DND-41 (cell line): ENCODE results near the gene IRF2BP1.
A peak's percentile ranks its signal among the peaks of the same experiment; 100 is the strongest.

Experiments used
- ATAC-seq: fragments of 200-7000 bp; cut with Tn5 transposase; 3 replicates; pipeline ENCODE4 v1.9.1; 2021; ENCODE audit warnings: low read depth; ENCODE audit not compliant: insufficient read depth
- DNase-seq: peaks from one replicate; pipeline ENCODE4 v3.0.0-alpha.2; 2020
- H2AFZ ChIP-seq: 2 replicates; pipeline ENCODE4 v1.6.0; 2012; ENCODE audit warnings: low read depth, low read length
- H3K27ac ChIP-seq: 2 replicates; pipeline ENCODE4 v1.5.1; 2012; ENCODE audit warnings: low read length, inconsistent platforms
- H3K27me3 ChIP-seq: fragments of 200-600 bp; sonication (generic); 2 replicates; pipeline ENCODE4 v1.6.0; 2012; ENCODE audit warnings: low read length, mild to moderate bottlenecking, inconsistent platforms; ENCODE audit not compliant: insufficient read depth, poor library complexity
- H3K36me3 ChIP-seq: 2 replicates; pipeline ENCODE4 v1.5.1; 2012; ENCODE audit warnings: low read length, inconsistent platforms; ENCODE audit not compliant: insufficient read depth
- H3K4me1 ChIP-seq: 2 replicates; pipeline ENCODE4 v1.5.1; 2012; ENCODE audit warnings: mild to moderate bottlenecking, low read length; ENCODE audit not compliant: insufficient read depth
- H3K4me2 ChIP-seq: 2 replicates; pipeline ENCODE4 v1.6.0; 2012; ENCODE audit warnings: mild to moderate bottlenecking, moderate library complexity, low read length, inconsistent platforms; ENCODE audit not compliant: insufficient read depth
- H3K4me3 ChIP-seq, 2 experiments: fragments of 200-600 bp in 1 of 2; shearing (Covaris generic) in 1 of 2; 2 replicates each; pipeline ENCODE4 v1.5.1; 2012 to 2016; ENCODE audit warnings: inconsistent platforms in 2 of 2, low read length in 2 of 2, mild to moderate bottlenecking in 2 of 2, low read depth in 1 of 2, moderate library complexity in 1 of 2
- H3K79me2 ChIP-seq: 2 replicates; pipeline ENCODE4 v1.6.0; 2012; ENCODE audit warnings: low read length, inconsistent platforms; ENCODE audit not compliant: insufficient read depth
- H3K9ac ChIP-seq: 2 replicates; pipeline ENCODE4 v1.6.0; 2012; ENCODE audit warnings: low read depth, mild to moderate bottlenecking, inconsistent platforms, low read length, moderate library complexity
- H3K9me3 ChIP-seq: 2 replicates; pipeline ENCODE4 v1.5.1; 2012; ENCODE audit warnings: low read length, moderate library complexity, mild to moderate bottlenecking, inconsistent platforms; ENCODE audit not compliant: insufficient read depth, severe bottlenecking
- H4K20me1 ChIP-seq: 2 replicates; pipeline ENCODE4 v1.6.0; 2012; ENCODE audit warnings: low read length; ENCODE audit not compliant: insufficient read depth
- CTCF ChIP-seq: IDR thresholded peaks from 2 replicates; pipeline ENCODE4 v1.5.1; 2012; ENCODE audit warnings: borderline replicate concordance, low read length, moderate library complexity, mild to moderate bottlenecking; ENCODE audit not compliant: poor library complexity, severe bottlenecking; ENCODE audit errors: extremely low read depth
- EZH2 ChIP-seq: IDR thresholded peaks from 3 replicates; pipeline ENCODE4 v1.6.1; 2012; ENCODE audit warnings: borderline replicate concordance, low read depth, mild to moderate bottlenecking, moderate library complexity, low read length, inconsistent platforms; ENCODE audit not compliant: severe bottlenecking

The IRF2BP1 gene

DNA sequence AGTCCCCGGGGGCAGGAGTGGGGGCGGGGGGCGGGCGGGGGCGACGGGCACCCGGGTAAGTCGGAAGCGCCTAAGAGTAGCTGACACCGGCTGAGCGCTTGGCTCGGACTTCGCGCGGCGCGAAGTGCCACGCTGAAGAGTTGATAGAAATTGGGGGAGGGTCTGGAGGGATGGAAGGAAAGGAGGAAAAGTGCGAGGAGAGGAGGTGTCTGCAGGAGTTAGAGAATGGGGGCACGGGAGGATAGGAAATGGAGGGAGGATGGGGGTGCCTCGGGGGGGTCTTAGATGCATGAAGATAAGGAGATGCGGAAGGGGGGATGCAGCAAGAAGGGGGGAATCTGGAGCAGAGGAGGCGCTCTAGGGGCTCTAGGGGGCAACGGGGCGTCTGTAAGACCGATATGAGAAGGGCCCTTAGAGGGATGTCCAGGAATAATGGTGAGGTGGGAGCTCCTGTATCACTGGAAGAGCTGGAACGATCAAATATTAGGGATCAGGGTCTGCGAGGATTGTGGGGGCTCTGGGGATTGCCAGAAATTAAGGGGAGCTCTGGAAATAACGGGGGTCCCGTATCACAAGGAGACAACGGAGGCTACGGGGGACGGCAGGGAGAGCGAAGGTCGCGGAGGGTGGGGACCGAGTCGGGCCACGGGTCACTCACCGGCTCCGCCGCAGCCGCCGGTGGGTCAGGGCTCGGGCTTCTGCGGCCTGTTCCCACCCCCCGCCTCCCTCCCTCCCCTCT, 16.1 kb upstream of the IRF2BP1 start, which contains the start of gene MYPOP:
Gene MYPOP (minus strand): TSS at position 702 of the 739 bp plus-strand sequence. CDS start 840 bp downstream, outside the sequence.
- H3K4me2 ChIP-seq = peak within 1 kb of the TSS; percentile 87
- peak within 1 kb of the TSS; percentile 94 for H2AFZ ChIP-seq
- no peaks in the 10 kb centered on the region for H3K9me3 ChIP-seq
- no peak for TF ChIP-seq EZH2
- TF ChIP-seq CTCF = no peak
- peak within 1 kb of the TSS; percentile 71 to 87; a peak in 3 of 4 replicates for H3K4me3 ChIP-seq
- H3K79me2 ChIP-seq = peaks cover 28% of the 10 kb centered on the region
- peaks cover 38% of the 10 kb centered on the region for H3K36me3 ChIP-seq
- H3K27me3 ChIP-seq = no peaks in the 10 kb centered on the region
- peak within 1 kb of the TSS; percentile 80 for H3K9ac ChIP-seq
- ATAC-seq (no peak), DNase-seq (peak; percentile 34)
- H3K27ac ChIP-seq = peak within 1 kb of the TSS; percentile 85
- 0 out of 2 replicates have a peak, but pooled peaks cover 4% of the 10 kb centered on the region for H4K20me1 ChIP-seq
- H3K4me1 ChIP-seq = peaks cover 27% of the 10 kb centered on the region

GRCh38 chr19:45901432-45901911, 15.5 kb upstream of the IRF2BP1 start:
- TF ChIP-seq CTCF (no peak), EZH2 (no peak)
- ATAC-seq = no peak
- peak overlapping the region; percentile 68 for H3K4me2 ChIP-seq
- no peak overlapping the region for H2AFZ ChIP-seq
- H4K20me1 ChIP-seq = 0 out of 2 replicates have a peak, but pooled peaks cover 4% of the 10 kb centered on the region
- H3K4me3 ChIP-seq = peak overlapping the region; percentile 71 to 87; a peak in 3 of 4 replicates
- DNase-seq = peak; percentile 48
- peaks cover 27% of the 10 kb centered on the region for H3K4me1 ChIP-seq
- H3K9me3 ChIP-seq = no peaks in the 10 kb centered on the region
- peaks cover 28% of the 10 kb centered on the region for H3K79me2 ChIP-seq
- peak overlapping the region; percentile 80; the same call in 1 of the 2 replicates for H3K9ac ChIP-seq
- H3K36me3 ChIP-seq = peaks cover 38% of the 10 kb centered on the region
- H3K27ac ChIP-seq = no peak overlapping the region
- no peaks in the 10 kb centered on the region for H3K27me3 ChIP-seq

DNA sequence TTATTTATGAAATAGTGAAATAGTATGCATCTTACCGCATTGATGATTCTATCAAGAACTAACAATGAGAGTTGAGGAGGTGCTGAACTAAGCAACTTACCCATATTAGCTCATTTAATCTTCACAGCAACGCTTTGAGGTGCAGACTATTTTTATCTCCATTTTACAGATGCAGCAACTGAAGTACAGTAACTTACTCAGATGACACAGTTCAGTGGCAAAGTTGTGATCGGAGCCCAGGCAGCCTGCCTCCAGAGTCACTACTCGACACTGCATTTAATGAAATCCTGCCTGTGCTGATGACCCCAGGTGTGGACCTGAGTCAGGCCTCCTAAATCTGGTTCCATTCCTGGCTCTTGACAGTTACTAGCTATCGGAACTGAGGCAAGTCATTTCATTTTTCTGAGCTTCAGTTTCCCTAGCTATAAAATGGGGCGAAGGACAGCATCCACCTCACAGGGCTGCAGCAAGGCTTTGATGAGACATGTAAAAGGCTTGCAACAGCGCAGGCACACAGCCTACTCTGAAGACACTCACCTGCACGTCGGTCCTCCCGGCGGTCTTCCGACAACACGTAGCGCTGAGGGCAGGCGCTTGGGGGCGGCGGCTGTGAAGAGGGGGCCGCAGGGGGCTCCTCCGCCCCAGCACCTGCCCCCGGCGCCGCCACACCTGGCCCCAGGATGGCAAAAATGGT, 14.9 kb upstream of the IRF2BP1 start:
- DNase-seq = no peak
- no peak overlapping the region; the same call in 1 of the 2 replicates for H3K27ac ChIP-seq
- no peak overlapping the region for H2AFZ ChIP-seq
- no peak for ATAC-seq
- TF ChIP-seq EZH2 (no peak), CTCF (no peak)
- no peaks in the 10 kb centered on the region for H3K27me3 ChIP-seq
- peaks cover 28% of the 10 kb centered on the region for H3K79me2 ChIP-seq
- H4K20me1 ChIP-seq = peaks cover 4% of the 10 kb centered on the region; the same call in 1 of the 2 replicates
- peak overlapping the region; percentile 68 for H3K4me2 ChIP-seq
- H3K9me3 ChIP-seq = no peaks in the 10 kb centered on the region
- H3K36me3 ChIP-seq = peaks cover 41% of the 10 kb centered on the region
- peaks cover 27% of the 10 kb centered on the region for H3K4me1 ChIP-seq
- peak overlapping the region in 1 of 2 experiments; percentile 87; a peak in 2 of 4 replicates for H3K4me3 ChIP-seq
- peak overlapping the region; percentile 80 for H3K9ac ChIP-seq
